Occipital lobe (tissue), 2 donors: ENCODE data around the gene SSBP4. TPM values are rescaled to one million over a fixed set of nuclear protein-coding genes. Genes with fewer than 3 reads are reported as not detected.
A peak's percentile ranks its signal among the peaks of the same experiment; 100 is the strongest.

Experiments used
- DNase-seq: peaks from one replicate; lab custom pipeline; 2025; lab: John Stamatoyannopoulos, UW
- total RNA-seq: library from RNA; depleted of rRNA; stranded (reverse); fragments of >200 nt; gene quantifications from one replicate; pipeline ENCODE4 v1.2.3, GENCODE V29; 2014

SSBP4 gene
- total RNA-seq, 1 donor from 2014 or later: 75.6 TPM

- no peak for DNase-seq
Observed at GRCh38 chr19:18443831-18444230, 24.6 kb downstream of the SSBP4 start.

- no peak for DNase-seq
Observed at GRCh38 chr19:18444513-18444912, 25.3 kb downstream of the SSBP4 start.

- DNase-seq: no peak
Observed at GRCh38 chr19:18445262-18445948, 26.2 kb downstream of the SSBP4 start.

- no peak for DNase-seq
Observed at GRCh38 chr19:18446145-18446810, 27.1 kb downstream of the SSBP4 start.

GRCh38 chr19:18446811-18447359 lies 27.7 kb downstream of the SSBP4 start:
- no peak for DNase-seq

- no peak for DNase-seq
Observed at GRCh38 chr19:18449552-18449951, 30.4 kb downstream of the SSBP4 start.

GRCh38 chr19:18450021-18450930 lies 31.1 kb downstream of the SSBP4 start:
- no peak for DNase-seq

- peak; percentile 59 for DNase-seq
Observed at GRCh38 chr19:18450931-18451836, 32.0 kb downstream of the SSBP4 start.

- no peak for DNase-seq
Observed at GRCh38 chr19:18452386-18452785, 33.2 kb downstream of the SSBP4 start.

- DNase-seq: no peak
Observed at GRCh38 chr19:18453269-18454024, 34.2 kb downstream of the SSBP4 start.

- DNase-seq: no peak
Observed at GRCh38 chr19:18456279-18456678, 37.1 kb downstream of the SSBP4 start.

- no peak for DNase-seq
Observed at GRCh38 chr19:18456974-18457373, 37.8 kb downstream of the SSBP4 start.

GRCh38 chr19:18457483-18458331 lies 38.5 kb downstream of the SSBP4 start:
- no peak for DNase-seq

- no peak for DNase-seq
Observed at GRCh38 chr19:18460900-18461299, 41.7 kb downstream of the SSBP4 start.

- DNase-seq: no peak
Observed at GRCh38 chr19:18461471-18461870, 42.3 kb downstream of the SSBP4 start.

- peak; percentile 75 for DNase-seq
Observed at GRCh38 chr19:18464646-18465045, 45.4 kb downstream of the SSBP4 start.

GRCh38 chr19:18465214-18465963 lies 46.2 kb downstream of the SSBP4 start:
- DNase-seq: no peak

- no peak for DNase-seq
Observed at GRCh38 chr19:18465964-18466339, 46.8 kb downstream of the SSBP4 start.
